ENCODE measurements around the gene CRNN.

CRNN gene

GRCh38 chr1:152426731-152427130 is 12.7 kb upstream of the CRNN start:
- in situ Hi-C loops (cut with MboI; ENCODE audit: low sequenced_read_pairs) = no loop called here

GRCh38 chr1:152419917-152420316 is 5.9 kb upstream of the CRNN start:
- in situ Hi-C loops (cut with MboI; ENCODE audit: low sequenced_read_pairs) = no loop called here

- in situ Hi-C loops (cut with MboI; ENCODE audit: low sequenced_read_pairs) = no loop called here
Observed at GRCh38 chr1:152415454-152416227, 1.6 kb upstream of the CRNN start.

GRCh38 chr1:152412756-152413155 is 1.3 kb downstream of the CRNN start:
- in situ Hi-C loops (cut with MboI; ENCODE audit: low sequenced_read_pairs) = no loop called here

- in situ Hi-C loops (cut with MboI; ENCODE audit: low sequenced_read_pairs) = no loop called here
Observed at GRCh38 chr1:152411134-152411533, 2.9 kb downstream of the CRNN start.

GRCh38 chr1:152410599-152410998 is 3.5 kb downstream of the CRNN start:
- in situ Hi-C loops (cut with MboI; ENCODE audit: low sequenced_read_pairs) = no loop called here

- in situ Hi-C loops (cut with MboI; ENCODE audit: low sequenced_read_pairs) = no loop called here
Observed at GRCh38 chr1:152410028-152410427, 4.0 kb downstream of the CRNN start.

- in situ Hi-C loops (cut with MboI; ENCODE audit: low sequenced_read_pairs) = no loop called here
Observed at GRCh38 chr1:152408664-152409063, 5.4 kb downstream of the CRNN start.

- in situ Hi-C loops (cut with MboI; ENCODE audit: low sequenced_read_pairs) = no loop called here
Observed at GRCh38 chr1:152398812-152399698, 15.0 kb downstream of the CRNN start.

- in situ Hi-C loops (cut with MboI; ENCODE audit: low sequenced_read_pairs) = no loop called here
Observed at GRCh38 chr1:152397474-152397873, 16.6 kb downstream of the CRNN start.

GRCh38 chr1:152394151-152394550 is 19.9 kb downstream of the CRNN start:
- in situ Hi-C loops (cut with MboI; ENCODE audit: low sequenced_read_pairs) = no loop called here

- in situ Hi-C loops (cut with MboI; ENCODE audit: low sequenced_read_pairs) = no loop called here
Observed at GRCh38 chr1:152392909-152393308, 21.2 kb downstream of the CRNN start.

- in situ Hi-C loops (cut with MboI; ENCODE audit: low sequenced_read_pairs) = no loop called here
Observed at GRCh38 chr1:152388889-152389288, 25.2 kb downstream of the CRNN start.

- in situ Hi-C loops (cut with MboI; ENCODE audit: low sequenced_read_pairs) = no loop called here
Observed at GRCh38 chr1:152386940-152387339, 27.1 kb downstream of the CRNN start.

- in situ Hi-C loops (cut with MboI; ENCODE audit: low sequenced_read_pairs) = no loop called here
Observed at GRCh38 chr1:152380932-152381331, 33.1 kb downstream of the CRNN start.

- in situ Hi-C loops (cut with MboI; ENCODE audit: low sequenced_read_pairs) = no loop called here
Observed at GRCh38 chr1:152374451-152374850, 39.6 kb downstream of the CRNN start.

- in situ Hi-C loops (cut with MboI; ENCODE audit: low sequenced_read_pairs) = no loop called here
Observed at GRCh38 chr1:152372672-152373071, 41.4 kb downstream of the CRNN start.

- in situ Hi-C loops (cut with MboI; ENCODE audit: low sequenced_read_pairs) = no loop called here
Observed at GRCh38 chr1:152367436-152367835, 46.6 kb downstream of the CRNN start.

GRCh38 chr1:152359906-152360305 is 54.2 kb downstream of the CRNN start, which contains the start of gene FLG2:
Gene FLG2 (minus strand): TSS chr1:152360006. CDS start chr1:152358884, 1,122 bp downstream.
- in situ Hi-C loops (cut with MboI; ENCODE audit: low sequenced_read_pairs) = no loop called here
